ENCODE results near the gene CYP4F8.
"Not testable (repeated sequence)": the region's sequence is repeated elsewhere in the genome, so short reads cannot be mapped to it uniquely, and the experiment has no call there.

Gene CYP4F8

DNA sequence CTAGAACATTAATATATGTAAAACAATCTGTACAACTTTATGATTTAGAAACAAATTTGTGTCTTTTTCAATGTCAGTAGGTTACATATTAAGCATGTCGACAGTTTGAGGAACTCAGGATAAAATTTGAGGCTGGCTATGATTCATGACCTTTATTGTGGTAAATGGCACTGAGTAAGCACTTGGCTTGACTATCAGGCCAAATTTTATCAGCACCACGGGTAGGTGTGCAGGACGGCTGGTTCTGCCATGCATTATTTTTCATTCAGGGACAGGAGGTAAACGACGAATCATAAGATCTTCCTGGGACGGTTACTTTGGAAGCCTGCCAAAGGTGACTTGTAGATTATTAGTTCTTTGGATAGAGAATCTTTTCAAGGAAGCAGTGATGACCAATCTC, 19.9 kb upstream of the CYP4F8 start:
- peak; percentile 83 for DNase-seq (ENCODE audit: low read depth)
- TF ChIP-seq, protein P1, sequence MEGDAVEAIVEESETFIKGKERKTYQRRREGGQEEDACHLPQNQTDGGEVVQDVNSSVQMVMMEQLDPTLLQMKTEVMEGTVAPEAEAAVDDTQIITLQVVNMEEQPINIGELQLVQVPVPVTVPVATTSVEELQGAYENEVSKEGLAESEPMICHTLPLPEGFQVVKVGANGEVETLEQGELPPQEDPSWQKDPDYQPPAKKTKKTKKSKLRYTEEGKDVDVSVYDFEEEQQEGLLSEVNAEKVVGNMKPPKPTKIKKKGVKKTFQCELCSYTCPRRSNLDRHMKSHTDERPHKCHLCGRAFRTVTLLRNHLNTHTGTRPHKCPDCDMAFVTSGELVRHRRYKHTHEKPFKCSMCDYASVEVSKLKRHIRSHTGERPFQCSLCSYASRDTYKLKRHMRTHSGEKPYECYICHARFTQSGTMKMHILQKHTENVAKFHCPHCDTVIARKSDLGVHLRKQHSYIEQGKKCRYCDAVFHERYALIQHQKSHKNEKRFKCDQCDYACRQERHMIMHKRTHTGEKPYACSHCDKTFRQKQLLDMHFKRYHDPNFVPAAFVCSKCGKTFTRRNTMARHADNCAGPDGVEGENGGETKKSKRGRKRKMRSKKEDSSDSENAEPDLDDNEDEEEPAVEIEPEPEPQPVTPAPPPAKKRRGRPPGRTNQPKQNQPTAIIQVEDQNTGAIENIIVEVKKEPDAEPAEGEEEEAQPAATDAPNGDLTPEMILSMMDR (IDR thresholded peaks at IDR 0.05; ENCODE audit: control insufficient read depth, extremely low read depth, insufficient read depth), result no peak
- no peak overlapping the region for H3K4me3 ChIP-seq (ENCODE audit: low read depth, low read length)

DNA sequence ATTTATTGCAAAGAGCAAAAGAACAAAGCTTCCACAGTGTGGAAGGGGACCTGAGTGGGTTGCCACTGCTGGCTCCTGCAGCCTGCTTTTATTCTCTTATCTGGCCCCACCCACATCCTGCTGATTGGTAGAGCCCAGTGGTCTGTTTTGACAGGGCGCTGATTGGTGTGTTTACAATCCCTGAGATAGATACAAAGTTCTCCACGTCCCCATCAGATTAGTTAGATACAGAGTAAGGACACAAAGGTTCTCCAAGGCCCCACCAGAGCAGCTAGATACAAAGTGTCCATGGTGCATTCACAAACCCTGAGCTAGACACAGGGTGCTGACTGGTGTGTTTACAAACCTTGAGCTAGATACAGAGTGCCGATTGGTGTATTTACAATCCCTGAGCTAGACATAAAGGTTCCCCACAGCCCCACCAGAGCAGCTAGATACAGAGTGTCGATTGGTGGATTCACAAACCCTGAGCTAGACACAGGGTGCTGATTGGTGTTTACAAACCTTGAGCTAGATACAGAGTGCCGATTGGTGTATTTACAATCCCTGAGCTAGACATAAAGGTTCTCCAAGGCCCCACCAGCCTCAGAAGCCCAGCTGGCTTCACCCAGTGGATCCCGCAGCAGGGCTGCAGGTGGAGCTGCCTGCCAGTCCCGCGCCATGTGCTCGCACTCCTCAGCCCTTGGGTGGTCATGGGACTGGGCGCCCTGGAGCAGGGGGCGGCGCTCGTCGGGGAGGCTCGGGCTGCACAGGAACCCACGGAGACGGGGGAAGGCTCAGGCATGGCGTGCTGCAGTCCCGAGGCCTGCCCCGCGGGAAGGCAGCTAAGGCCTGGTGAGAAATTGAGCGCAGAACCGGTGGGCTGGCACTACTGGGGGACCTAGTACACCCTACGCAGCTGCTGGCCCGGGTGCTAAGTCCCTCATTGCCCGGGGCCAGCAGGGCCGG, 6.8 kb upstream of the CYP4F8 start:
- H3K4me3 ChIP-seq (ENCODE audit: low read depth, low read length); DNase-seq (ENCODE audit: low read depth): not testable (repeated sequence)

DNA sequence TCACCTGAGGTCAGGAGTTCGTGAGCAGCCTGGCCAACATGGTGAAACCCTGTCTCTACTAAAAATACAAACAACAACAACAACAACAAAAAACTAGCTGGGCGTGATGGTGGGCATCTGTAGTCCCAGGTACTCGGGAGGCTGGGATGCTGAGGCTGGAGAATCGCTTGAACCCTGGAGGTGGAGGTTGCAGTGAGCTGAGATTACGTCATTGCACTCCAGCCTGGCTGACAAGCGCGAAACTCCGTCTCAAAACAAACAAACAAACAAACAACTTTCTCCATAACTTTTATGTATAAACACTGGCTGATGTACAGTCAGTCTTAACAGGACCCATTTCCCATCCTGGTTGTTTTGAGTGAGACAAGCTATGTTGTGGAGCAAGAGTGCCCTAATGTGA, 5.8 kb upstream of the CYP4F8 start:
- TF ChIP-seq, protein P1 (IDR thresholded peaks at IDR 0.05; ENCODE audit: control insufficient read depth, extremely low read depth, insufficient read depth), result no peak
- H3K4me3 ChIP-seq (ENCODE audit: low read depth, low read length), result no peak overlapping the region
- no peak for DNase-seq (ENCODE audit: low read depth)

DNA sequence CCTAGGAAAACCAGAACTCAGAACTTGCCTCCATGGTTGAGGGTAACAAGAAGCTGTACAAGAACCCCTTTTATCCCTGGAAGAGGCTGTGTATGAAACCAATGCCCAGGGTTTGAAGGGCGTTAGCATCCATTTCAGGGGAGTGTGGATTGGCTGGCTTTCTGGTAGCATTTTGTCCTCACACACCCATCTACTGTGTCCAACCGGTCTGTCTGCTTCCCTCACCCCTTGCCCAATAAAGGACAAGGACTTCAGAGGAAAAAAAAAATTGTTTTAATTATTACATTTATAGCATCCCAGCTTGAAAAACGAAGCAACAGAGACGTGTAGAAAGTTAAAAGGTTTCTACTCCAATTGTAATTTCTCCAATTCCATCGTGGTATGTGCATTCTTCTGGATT, 2.7 kb upstream of the CYP4F8 start:
- TF ChIP-seq, protein P1 (IDR thresholded peaks at IDR 0.05; ENCODE audit: control insufficient read depth, extremely low read depth, insufficient read depth), result no peak
- no peak overlapping the region for H3K4me3 ChIP-seq (ENCODE audit: low read depth, low read length)
- DNase-seq (ENCODE audit: low read depth), result no peak

DNA sequence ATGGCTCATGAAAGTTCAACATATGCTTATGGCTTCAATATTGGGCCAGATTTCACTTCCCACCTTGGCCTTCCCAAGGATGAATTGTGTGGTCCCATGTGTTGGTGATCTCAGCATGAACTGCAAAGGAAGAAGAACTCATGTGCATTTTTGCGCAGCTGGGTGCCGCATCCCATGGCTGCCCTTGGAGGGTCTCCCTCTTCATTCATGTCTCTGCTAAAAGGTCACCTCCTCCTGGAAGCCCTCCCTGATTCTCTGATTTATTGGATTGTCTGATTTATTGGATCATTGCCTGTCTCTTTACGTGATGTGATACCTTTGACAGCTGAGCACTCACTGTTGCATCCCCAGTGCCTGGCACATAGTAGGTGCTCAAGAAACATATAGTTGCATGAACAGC, 1.7 kb upstream of the CYP4F8 start:
- H3K4me3 ChIP-seq (ENCODE audit: low read depth, low read length), result no peak overlapping the region
- TF ChIP-seq, protein P1 (IDR thresholded peaks at IDR 0.05; ENCODE audit: control insufficient read depth, extremely low read depth, insufficient read depth), result no peak
- DNase-seq (ENCODE audit: low read depth), result no peak

DNA sequence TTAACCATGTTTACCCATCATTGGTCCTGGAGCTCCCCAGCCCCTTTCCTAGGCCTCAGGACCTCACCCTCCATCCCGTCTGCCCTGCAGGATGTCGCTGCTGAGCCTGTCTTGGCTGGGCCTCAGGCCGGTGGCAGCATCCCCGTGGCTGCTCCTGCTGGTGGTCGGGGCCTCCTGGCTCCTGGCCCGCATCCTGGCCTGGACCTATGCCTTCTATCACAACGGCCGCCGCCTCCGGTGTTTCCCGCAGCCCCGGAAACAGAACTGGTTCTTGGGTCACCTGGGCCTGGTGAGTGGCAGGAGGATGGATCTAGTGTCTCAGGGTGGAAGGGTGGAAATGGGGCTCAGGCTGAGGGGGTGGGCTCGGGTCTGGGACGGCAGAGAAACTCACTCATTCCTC, 508 bp downstream of the CYP4F8 start:
- DNase-seq (ENCODE audit: low read depth), result no peak
- H3K4me3 ChIP-seq (ENCODE audit: low read depth, low read length), result no peak overlapping the region
- TF ChIP-seq, protein P1 (IDR thresholded peaks at IDR 0.05; ENCODE audit: control insufficient read depth, extremely low read depth, insufficient read depth), result no peak

DNA sequence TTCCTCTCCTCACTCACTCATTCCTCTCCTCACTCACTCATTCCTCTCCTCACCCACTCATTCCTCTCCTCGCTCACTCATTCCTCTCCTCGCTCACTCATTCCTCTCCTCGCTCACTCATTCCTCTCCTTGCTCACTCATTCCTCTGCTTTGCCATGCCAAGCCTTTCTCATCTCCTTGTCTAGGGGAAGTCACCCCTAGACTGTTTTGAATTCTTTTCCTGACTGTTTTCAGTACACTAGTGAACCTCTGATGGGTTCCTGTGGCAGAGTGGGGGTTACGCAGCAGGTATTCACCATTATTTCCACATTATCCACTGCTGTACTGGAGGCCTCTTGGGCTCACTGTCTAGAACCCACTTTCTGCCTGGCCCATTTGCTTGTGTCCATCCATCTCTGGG, 1.2 kb downstream of the CYP4F8 start:
- TF ChIP-seq, protein P1 (IDR thresholded peaks at IDR 0.05; ENCODE audit: control insufficient read depth, extremely low read depth, insufficient read depth), result no peak
- H3K4me3 ChIP-seq (ENCODE audit: low read depth, low read length), result no peak overlapping the region
- DNase-seq (ENCODE audit: low read depth), result no peak

Measured in LNCaP clone FGC (cell line).